Measurements from ENCODE around the gene CCL24. TPM values are rescaled to one million over a fixed set of nuclear protein-coding genes. Genes with fewer than 3 reads are reported as not detected.
"Not testable (repeated sequence)": the region's sequence is repeated elsewhere in the genome, so short reads cannot be mapped to it uniquely, and the experiment has no call there.

The CCL24 gene
- total and polyA plus RNA-seq, 2 donors (not counting 3 experiments of a cell fraction or from before 2014, with no cell fraction given), result not detected

DNA sequence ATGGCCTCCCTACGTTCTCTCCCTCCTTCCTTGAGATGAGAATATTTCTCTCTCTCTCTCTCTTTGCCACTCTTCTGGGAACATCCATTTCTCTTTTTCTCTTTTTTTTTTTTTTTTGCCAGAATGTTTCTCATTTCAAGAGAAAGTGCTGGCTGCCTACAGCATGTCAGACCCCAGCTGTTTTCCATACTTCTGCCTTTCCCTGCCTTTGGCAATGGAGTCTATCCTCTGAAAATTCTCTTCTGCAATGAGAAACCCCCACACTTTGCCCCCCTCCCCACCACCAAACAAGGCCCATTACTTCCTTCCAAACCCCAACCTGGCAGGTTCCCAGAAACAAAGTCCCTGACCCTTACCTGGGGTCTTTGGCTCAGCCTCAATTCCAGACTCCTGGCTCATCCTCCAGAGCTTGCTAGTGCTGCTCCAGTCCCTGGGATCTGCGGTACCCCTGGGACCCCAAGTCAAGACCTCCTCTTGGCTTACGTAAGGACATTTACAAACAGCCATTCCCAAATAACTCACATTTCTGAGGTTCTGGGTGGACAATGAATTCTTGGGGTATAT lies 24.2 kb downstream of the CCL24 start:
- H4K20me1 ChIP-seq (replicated peaks; ENCODE audit: control insufficient read depth, extremely low read depth, insufficient read depth, low read length), result no peaks in the 10 kb centered on the region
- no peaks in the 10 kb centered on the region for H3K9me3 ChIP-seq (replicated peaks; ENCODE audit: control insufficient read depth, insufficient read depth, low read length)
- H3K4me3 ChIP-seq (replicated peaks in 1 of 3; ENCODE audit: insufficient read depth in 1 of 3, low read depth in 1 of 3, low read length in 3 of 3), result no peak overlapping the region
- FAIRE-seq (no peak), DNase-seq (ENCODE audit: low read depth, low spot score) (no peak)
- H3K4me2 ChIP-seq (ENCODE audit: insufficient read depth, low read length), result no peak overlapping the region
- H3K79me2 ChIP-seq (ENCODE audit: control insufficient read depth, insufficient read depth, low read length), result no peaks in the 10 kb centered on the region
- H2AFZ ChIP-seq (ENCODE audit: low read depth, low read length), result no peak overlapping the region
- no peaks in the 10 kb centered on the region for H3K4me1 ChIP-seq (ENCODE audit: control insufficient read depth, extremely low read depth, insufficient read depth, low read length)
- no peaks in the 10 kb centered on the region for H3K9me1 ChIP-seq (replicated peaks; ENCODE audit: control insufficient read depth, extremely low read depth, insufficient read depth, low read length)
- H3K27ac ChIP-seq (ENCODE audit: insufficient read depth, low read depth, low read length), result no peak overlapping the region
- no peaks in the 10 kb centered on the region for H3K27me3 ChIP-seq (ENCODE audit: control insufficient read depth in 2 of 2, insufficient read depth in 2 of 2, low read length in 2 of 2)
- ChIA-PET POLR2A (no interaction called here), CTCF (no interaction called here)
- intact Hi-C loops (cut with micrococcal nuclease) (no loop called here), dilution Hi-C loops (cut with MboI; ENCODE audit: extremely low pct_ligation_motif_present, low sequenced_read_pairs) (no loop called here)
- BruUV-seq (replicated peaks), result no TSS peak
- TF ChIP-seq, protein P1, sequence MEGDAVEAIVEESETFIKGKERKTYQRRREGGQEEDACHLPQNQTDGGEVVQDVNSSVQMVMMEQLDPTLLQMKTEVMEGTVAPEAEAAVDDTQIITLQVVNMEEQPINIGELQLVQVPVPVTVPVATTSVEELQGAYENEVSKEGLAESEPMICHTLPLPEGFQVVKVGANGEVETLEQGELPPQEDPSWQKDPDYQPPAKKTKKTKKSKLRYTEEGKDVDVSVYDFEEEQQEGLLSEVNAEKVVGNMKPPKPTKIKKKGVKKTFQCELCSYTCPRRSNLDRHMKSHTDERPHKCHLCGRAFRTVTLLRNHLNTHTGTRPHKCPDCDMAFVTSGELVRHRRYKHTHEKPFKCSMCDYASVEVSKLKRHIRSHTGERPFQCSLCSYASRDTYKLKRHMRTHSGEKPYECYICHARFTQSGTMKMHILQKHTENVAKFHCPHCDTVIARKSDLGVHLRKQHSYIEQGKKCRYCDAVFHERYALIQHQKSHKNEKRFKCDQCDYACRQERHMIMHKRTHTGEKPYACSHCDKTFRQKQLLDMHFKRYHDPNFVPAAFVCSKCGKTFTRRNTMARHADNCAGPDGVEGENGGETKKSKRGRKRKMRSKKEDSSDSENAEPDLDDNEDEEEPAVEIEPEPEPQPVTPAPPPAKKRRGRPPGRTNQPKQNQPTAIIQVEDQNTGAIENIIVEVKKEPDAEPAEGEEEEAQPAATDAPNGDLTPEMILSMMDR (IDR thresholded peaks at IDR 0.05; ENCODE audit: extremely low read depth in 1 of 2, insufficient read depth in 1 of 2, low read depth in 1 of 2, low read length in 2 of 2), result no peak
- TF ChIP-seq POLR2AphosphoS5 (IDR thresholded peaks at IDR 0.05; ENCODE audit: insufficient read depth, low read depth, low read length) (no peak), POLR2A (IDR thresholded peaks at IDR 0.05; ENCODE audit: low read depth, low read length) (no peak), EZH2 (IDR thresholded peaks at IDR 0.05; ENCODE audit: borderline replicate concordance, low read depth, low read length, severe bottlenecking) (no peak), JUN (IDR thresholded peaks at IDR 0.05; ENCODE audit: borderline replicate concordance, insufficient read depth, insufficient read length, low read depth) (no peak), MYC (IDR thresholded peaks at IDR 0.05; ENCODE audit: low read depth, low read length) (no peak), GATA2 (IDR thresholded peaks at IDR 0.05; ENCODE audit: insufficient read depth, insufficient read length, low read depth, low read length) (no peak)
- TF ChIP-seq, protein P2, sequence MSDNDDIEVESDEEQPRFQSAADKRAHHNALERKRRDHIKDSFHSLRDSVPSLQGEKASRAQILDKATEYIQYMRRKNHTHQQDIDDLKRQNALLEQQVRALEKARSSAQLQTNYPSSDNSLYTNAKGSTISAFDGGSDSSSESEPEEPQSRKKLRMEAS (IDR thresholded peaks at IDR 0.05; ENCODE audit: insufficient read depth, insufficient read length), result no peak
- H3K36me3 ChIP-seq (ENCODE audit: control insufficient read depth in 2 of 2, extremely low read depth in 1 of 2, insufficient read depth in 2 of 2, low read length in 2 of 2), result no peaks in the 10 kb centered on the region
- no peak overlapping the region for H3K9ac ChIP-seq (replicated peaks; ENCODE audit: extremely low read depth, insufficient read depth, low read length)

DNA sequence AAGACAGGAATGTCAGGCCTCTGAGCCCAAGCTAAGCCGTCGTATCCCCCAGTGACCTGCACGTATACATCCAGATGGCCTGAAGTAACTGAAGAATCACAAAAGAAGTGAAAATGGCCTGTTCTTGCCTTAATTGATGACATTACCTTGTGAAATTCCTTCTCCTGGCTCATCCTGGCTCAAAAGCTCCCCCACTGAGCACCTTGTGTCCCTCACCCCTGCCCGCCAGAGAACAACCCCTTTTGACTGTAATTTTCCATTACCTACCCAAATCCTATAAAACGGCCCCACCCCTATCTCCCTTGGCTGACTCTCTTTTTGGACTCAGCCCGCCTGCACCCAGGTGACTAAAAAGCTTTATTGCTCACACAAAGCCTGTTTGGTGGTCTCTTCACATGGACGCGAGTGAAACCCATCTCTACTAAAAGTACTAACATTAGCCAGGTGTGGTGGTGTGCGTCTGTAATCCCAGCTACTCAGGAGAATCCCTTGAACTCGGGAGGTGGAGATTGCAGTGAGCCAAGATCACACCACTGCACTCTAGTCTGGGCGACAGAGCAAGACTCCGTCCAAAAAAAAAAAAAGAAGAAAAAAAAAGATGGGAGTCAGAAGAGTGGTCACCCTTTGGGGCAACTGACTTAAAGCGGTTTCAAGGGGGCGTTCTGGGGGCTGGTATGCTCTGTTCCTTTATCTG lies 25.3 kb downstream of the CCL24 start:
- DNase-seq (ENCODE audit: low read depth, low spot score); H3K4me1 ChIP-seq (ENCODE audit: control insufficient read depth, extremely low read depth, insufficient read depth, low read length); H3K9me1 ChIP-seq (replicated peaks; ENCODE audit: control insufficient read depth, extremely low read depth, insufficient read depth, low read length); H3K36me3 ChIP-seq (ENCODE audit: control insufficient read depth in 2 of 2, extremely low read depth in 1 of 2, insufficient read depth in 2 of 2, low read length in 2 of 2); H3K9me3 ChIP-seq (replicated peaks; ENCODE audit: control insufficient read depth, insufficient read depth, low read length); FAIRE-seq; H3K9ac ChIP-seq (replicated peaks; ENCODE audit: extremely low read depth, insufficient read depth, low read length); intact Hi-C loops (cut with micrococcal nuclease); dilution Hi-C loops (cut with MboI; ENCODE audit: extremely low pct_ligation_motif_present, low sequenced_read_pairs); H2AFZ ChIP-seq (ENCODE audit: low read depth, low read length); BruUV-seq (replicated peaks); CTCF ChIA-PET; H3K79me2 ChIP-seq (ENCODE audit: control insufficient read depth, insufficient read depth, low read length); H3K4me3 ChIP-seq (replicated peaks in 1 of 3; ENCODE audit: insufficient read depth in 1 of 3, low read depth in 1 of 3, low read length in 3 of 3); H3K27ac ChIP-seq (ENCODE audit: insufficient read depth, low read depth, low read length); H3K4me2 ChIP-seq (ENCODE audit: insufficient read depth, low read length); H3K27me3 ChIP-seq (ENCODE audit: control insufficient read depth in 2 of 2, insufficient read depth in 2 of 2, low read length in 2 of 2); H4K20me1 ChIP-seq (replicated peaks; ENCODE audit: control insufficient read depth, extremely low read depth, insufficient read depth, low read length): not testable (repeated sequence)
- POLR2A ChIA-PET, result interaction anchor here (0.7 kb wide), 1 partner anchor 178 kb away, joined by 8 read pairs; no protein-coding TSS in a partner anchor

DNA sequence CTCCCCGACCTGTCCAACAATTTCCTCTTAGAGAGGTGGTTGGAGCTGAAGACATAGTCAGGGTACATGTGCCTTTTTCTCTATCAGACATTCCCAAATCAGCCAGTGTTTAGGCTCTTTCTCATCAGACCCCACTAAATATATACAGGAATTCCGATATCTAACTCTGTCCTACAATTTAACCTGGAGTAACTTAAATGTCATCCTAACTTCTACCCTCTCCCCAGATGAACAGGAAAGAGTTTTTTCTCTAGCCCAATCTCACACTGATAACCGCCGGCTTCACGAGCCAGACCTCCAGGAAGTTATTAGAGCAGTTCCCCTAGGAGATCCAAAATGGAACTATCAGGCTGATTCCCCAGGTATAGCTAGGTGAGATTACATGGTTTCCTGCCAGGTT lies 30.5 kb downstream of the CCL24 start:
- H3K27ac ChIP-seq (ENCODE audit: insufficient read depth, low read depth, low read length); H3K79me2 ChIP-seq (ENCODE audit: control insufficient read depth, insufficient read depth, low read length); H3K9me1 ChIP-seq (replicated peaks; ENCODE audit: control insufficient read depth, extremely low read depth, insufficient read depth, low read length); H3K9ac ChIP-seq (replicated peaks; ENCODE audit: extremely low read depth, insufficient read depth, low read length); H3K4me2 ChIP-seq (ENCODE audit: insufficient read depth, low read length); dilution Hi-C loops (cut with MboI; ENCODE audit: extremely low pct_ligation_motif_present, low sequenced_read_pairs); H3K4me1 ChIP-seq (ENCODE audit: control insufficient read depth, extremely low read depth, insufficient read depth, low read length); BruUV-seq (replicated peaks); H3K36me3 ChIP-seq (ENCODE audit: control insufficient read depth in 2 of 2, extremely low read depth in 1 of 2, insufficient read depth in 2 of 2, low read length in 2 of 2); POLR2A ChIA-PET; H3K27me3 ChIP-seq (ENCODE audit: control insufficient read depth in 2 of 2, insufficient read depth in 2 of 2, low read length in 2 of 2); H3K9me3 ChIP-seq (replicated peaks; ENCODE audit: control insufficient read depth, insufficient read depth, low read length); intact Hi-C loops (cut with micrococcal nuclease); H3K4me3 ChIP-seq (replicated peaks in 1 of 3; ENCODE audit: insufficient read depth in 1 of 3, low read depth in 1 of 3, low read length in 3 of 3); H2AFZ ChIP-seq (ENCODE audit: low read depth, low read length); H4K20me1 ChIP-seq (replicated peaks; ENCODE audit: control insufficient read depth, extremely low read depth, insufficient read depth, low read length); DNase-seq (ENCODE audit: low read depth, low spot score); FAIRE-seq: not testable (repeated sequence)
- CTCF ChIA-PET, result interaction anchor here (0.6 to 0.7 kb wide), 3 partner anchors 12 to 395 kb away, joined by 3 read pairs; no protein-coding TSS in a partner anchor

Measured in endothelial cell of umbilical vein (primary cell).